GM12874 (cell line): ENCODE data around the gene NTM.

Experiments
- TF ChIP-seq, protein P1 (sequence below): IDR thresholded peaks from 2 replicates; pipeline ENCODE4 v1.5.1; 2011; ENCODE audit warnings: low read depth, mild to moderate bottlenecking, control low read depth, low read length, moderate library complexity; ENCODE audit not compliant: insufficient read depth

NTM gene

DNA sequence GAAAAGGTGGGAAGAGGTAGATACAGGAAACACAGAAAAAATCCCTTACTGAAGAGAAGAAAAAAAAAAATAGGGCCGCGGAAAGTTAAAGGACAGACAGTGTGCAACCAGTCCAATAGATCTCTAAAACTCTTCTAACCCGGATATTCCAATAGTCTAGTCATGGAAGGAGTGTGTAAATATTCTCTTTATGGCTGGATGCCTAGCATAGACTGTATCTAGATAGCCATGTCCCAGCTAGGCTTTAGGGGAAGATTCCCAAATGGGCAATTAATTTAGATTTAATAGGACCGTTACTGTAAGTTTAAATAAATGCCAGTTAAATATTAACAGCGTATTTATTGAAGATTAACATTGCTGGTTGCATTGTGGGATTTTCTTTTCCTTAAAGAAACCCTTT is 532.7 kb downstream of the NTM start:
- TF ChIP-seq, protein P1, sequence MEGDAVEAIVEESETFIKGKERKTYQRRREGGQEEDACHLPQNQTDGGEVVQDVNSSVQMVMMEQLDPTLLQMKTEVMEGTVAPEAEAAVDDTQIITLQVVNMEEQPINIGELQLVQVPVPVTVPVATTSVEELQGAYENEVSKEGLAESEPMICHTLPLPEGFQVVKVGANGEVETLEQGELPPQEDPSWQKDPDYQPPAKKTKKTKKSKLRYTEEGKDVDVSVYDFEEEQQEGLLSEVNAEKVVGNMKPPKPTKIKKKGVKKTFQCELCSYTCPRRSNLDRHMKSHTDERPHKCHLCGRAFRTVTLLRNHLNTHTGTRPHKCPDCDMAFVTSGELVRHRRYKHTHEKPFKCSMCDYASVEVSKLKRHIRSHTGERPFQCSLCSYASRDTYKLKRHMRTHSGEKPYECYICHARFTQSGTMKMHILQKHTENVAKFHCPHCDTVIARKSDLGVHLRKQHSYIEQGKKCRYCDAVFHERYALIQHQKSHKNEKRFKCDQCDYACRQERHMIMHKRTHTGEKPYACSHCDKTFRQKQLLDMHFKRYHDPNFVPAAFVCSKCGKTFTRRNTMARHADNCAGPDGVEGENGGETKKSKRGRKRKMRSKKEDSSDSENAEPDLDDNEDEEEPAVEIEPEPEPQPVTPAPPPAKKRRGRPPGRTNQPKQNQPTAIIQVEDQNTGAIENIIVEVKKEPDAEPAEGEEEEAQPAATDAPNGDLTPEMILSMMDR = no peak

DNA sequence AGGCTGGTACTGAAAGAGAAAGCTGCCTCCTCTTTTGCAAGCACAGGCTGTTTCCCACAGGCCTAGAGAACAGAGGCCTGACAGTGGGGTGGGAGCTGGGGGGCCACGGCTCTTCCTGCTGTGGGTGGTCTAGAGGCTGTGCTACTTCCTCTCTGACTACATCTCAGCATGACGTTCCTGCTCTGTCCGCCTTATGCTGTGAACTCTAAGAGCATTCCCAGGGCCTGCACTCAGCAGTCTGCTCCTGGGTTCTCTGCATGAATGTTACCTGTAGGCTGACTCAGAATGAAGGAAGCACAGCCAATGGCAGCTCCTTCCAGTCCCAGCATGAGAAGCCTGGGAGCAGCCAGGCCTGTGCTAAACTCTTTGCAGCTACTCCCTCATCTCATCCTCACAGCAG is 534.3 kb downstream of the NTM start:
- TF ChIP-seq, protein P1 = no peak

DNA sequence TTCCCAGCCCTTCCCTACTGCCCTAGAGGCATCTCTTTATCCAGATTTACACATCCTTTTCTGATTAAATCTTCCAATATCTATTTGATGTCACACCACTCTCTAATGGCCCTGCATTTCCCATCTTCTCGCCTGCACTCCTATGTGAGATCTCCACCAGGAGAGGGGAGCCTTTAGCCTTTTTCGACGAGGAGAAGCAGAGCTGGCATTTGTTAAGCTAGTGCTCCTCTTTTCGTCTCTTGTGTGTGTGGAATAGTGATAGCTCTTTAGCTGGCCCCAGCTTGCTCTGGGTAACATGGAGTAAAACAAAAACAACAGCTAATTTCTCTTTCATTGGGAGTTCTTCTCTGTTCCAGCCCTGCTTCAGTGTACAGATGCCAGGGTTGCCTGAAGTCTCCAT is 536.5 kb downstream of the NTM start:
- TF ChIP-seq, protein P1 = no peak

DNA sequence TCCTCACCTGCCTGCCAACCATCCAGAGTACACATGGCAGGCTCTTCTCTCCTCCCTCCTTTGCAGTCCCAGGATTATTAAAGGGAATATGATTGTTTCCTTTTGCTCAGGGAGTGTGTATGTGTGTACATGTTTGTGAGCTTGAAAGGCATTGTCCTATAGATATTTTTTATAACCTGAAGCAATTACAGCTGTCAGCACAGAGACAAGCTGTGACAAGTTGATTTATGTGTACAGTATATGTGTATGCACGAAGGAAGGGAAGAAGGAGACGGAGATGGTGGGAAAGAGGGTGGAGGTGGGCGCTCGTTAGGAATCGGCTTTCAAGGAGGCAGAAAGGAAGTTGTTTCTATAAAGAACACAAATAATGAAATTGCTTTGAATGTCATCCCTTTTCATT is 537.0 kb downstream of the NTM start:
- TF ChIP-seq, protein P1 = no peak

DNA sequence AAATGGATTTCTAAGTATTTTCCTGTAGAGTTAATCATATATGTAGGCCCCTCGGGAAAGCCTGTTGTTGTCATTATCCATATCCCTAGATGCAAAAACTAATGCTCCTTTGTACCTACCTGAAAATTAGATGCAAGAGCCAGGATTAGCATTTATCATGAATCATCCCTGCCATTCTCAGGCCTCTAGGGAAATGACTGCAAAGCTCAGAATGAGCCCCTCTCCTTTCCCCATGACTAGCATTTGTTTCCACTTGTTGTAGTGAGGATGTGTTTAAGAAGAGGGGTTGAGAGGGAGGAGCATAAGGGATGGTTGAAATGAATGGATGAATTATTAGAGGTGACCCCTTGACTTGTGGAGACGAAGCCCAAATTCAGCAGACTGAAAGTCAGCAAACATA is 537.9 kb downstream of the NTM start:
- TF ChIP-seq, protein P1 = no peak

DNA sequence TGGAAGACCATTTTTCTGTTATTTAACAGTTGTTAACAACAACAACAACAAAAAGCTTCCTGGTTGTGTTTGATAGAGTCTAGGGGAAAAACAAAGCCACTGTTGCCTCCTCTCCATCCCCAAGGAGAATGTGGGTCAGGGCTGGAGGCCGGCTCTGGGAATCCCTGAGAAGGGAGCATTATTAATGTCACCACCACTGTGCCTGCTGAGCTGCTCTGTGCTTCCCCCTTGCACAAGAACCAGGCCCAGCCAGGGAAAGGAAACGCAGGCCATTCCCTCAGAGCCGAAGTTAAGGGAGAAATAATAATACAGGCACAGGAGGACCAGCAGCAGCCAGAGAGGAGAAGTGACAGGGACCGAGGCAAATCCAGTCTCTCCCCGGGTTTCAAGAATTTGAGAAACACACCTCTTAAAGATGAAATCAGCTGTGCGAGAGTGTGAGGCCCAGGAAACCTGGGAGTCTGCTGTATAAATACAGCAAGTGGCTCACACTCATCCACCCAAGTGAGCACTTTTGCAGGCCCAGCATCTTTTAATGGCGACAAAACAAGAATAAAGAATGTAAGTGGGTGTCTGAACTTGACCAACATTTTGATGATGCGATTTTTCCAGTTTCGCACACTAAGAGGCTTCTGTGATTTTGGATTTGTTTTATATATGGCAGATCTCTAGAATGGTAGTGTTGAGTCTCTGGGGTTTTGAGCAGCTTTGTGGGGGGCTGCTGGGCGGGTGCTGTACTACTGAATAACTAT is 539.2 kb downstream of the NTM start:
- TF ChIP-seq, protein P1 = no peak

DNA sequence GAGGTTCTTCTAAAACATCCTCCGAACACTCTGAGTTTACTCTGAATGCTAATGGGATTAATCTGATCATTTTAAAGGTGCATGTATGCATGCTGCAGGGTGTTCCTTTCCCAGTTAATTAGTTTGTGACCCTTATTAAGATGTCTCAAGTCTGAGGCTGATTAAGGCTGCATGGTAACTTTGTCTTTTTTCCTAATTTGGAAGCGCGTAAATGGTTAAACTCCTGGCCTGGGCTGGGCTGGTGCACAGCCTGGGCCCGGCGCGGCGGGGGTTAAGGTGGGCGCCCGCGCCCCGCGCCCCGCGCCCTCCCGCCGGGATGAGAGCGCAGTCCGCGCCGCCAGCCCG is 539.7 kb downstream of the NTM start:
- TF ChIP-seq, protein P1 = no peak
